NT2/D1 (cell line): ENCODE measurements around the gene EMB.

Experiments used
- SUZ12 ChIP-seq: IDR thresholded peaks from 2 replicates; pipeline ENCODE4 v1.6.1; 2011; ENCODE audit not compliant: insufficient read length, insufficient read depth; ENCODE audit errors: extremely low read depth
- YY1 ChIP-seq: IDR thresholded peaks from 2 replicates; pipeline ENCODE4 v1.6.1; 2011; ENCODE audit not compliant: insufficient read length, insufficient read depth

DNA sequence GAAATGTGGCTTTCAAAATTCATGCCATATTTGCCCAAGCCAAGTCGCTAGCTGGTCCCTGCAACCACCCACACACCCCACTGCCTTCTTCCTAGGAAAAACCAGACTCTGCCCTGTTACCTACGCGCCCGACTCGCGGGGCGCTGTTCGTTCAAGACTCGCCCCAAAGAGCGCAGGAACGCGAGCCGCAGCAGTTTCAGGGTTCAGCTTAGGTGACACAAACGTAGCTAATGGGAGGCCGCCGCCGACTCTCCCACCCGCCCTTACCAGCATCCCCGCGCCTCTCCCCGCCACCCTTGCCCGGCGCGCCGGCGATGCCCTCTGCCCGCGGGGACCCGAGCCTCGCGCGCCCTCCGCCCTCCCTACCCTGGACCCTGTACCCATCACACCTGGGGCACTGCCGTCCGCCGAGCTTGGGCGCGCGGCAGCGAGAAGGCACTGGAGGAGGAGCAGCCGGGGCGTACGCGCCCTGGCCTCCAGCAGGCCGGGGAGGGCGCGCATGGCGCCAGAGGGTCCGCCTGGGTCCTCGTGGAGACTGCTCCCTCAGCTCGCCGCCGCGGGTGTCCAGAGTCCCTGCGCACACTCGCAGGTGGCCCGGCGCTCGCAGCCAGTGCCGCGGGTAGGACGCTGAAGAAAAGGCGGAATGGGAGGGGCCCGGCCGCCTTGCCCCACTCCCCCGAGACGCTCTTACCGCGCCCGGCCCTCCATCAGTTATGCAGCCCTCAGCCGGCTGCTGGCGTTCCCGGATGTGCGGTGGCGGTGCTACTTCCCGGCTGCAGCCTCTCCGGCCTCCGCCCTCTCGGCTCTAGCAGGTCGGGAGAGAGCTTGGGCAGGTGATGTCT, at the start of gene EMB:
- TF ChIP-seq YY1, result no peak
- no peak for TF ChIP-seq SUZ12
